NCI-H2196 treated with DMSO at 0.1 percent for 48 hours (cell line): ENCODE measurements around the gene SNED1.

Experiments used
- DNase-seq: peaks from one replicate; lab custom pipeline; 2025; ENCODE audit not compliant: unreplicated experiment; lab: John Stamatoyannopoulos, UW

Gene SNED1

GRCh38 chr2:240997856-240998705 is at the start of gene SNED1:
SNED1 (plus strand) TSS chr2:240998618; CDS start chr2:240998838, 220 bp downstream.
- DNase-seq = peak; percentile 41

- no peak for DNase-seq
Observed at GRCh38 chr2:240948905-240949790, 49.3 kb upstream of the SNED1 start.

- DNase-seq = no peak
Observed at GRCh38 chr2:240949791-240950705, 48.4 kb upstream of the SNED1 start.

GRCh38 chr2:240951045-240951594 is 47.3 kb upstream of the SNED1 start:
- DNase-seq = no peak

GRCh38 chr2:240952496-240953246 is 45.7 kb upstream of the SNED1 start:
- DNase-seq = no peak

GRCh38 chr2:240953426-240954410 is 44.7 kb upstream of the SNED1 start:
- no peak for DNase-seq

- DNase-seq = no peak
Observed at GRCh38 chr2:240954436-240955305, 43.7 kb upstream of the SNED1 start.

- no peak for DNase-seq
Observed at GRCh38 chr2:240955306-240956170, 42.9 kb upstream of the SNED1 start.

- no peak for DNase-seq
Observed at GRCh38 chr2:240956171-240956934, 42.1 kb upstream of the SNED1 start.

- no peak for DNase-seq
Observed at GRCh38 chr2:240956935-240957655, 41.3 kb upstream of the SNED1 start.

- DNase-seq = no peak
Observed at GRCh38 chr2:240957656-240958365, 40.6 kb upstream of the SNED1 start.

- DNase-seq = no peak
Observed at GRCh38 chr2:240958366-240959213, 39.8 kb upstream of the SNED1 start.

GRCh38 chr2:240959214-240959940 is 39.0 kb upstream of the SNED1 start:
- no peak for DNase-seq
